ENCODE results near the gene TBCK.

The TBCK gene

GRCh38 chr4:106314960-106315359, 1.0 kb downstream of the TBCK start:
- FAIRE-seq (no peak), DNase-seq (ENCODE audit: insufficient read length, low spot score) (no peak)
- no peak for TF ChIP-seq CTCF (IDR thresholded peaks at IDR 0.05; ENCODE audit: insufficient read depth, missing control alignments)

GRCh38 chr4:106312997-106313522, 2.9 kb downstream of the TBCK start:
- no peak for TF ChIP-seq CTCF (IDR thresholded peaks at IDR 0.05; ENCODE audit: insufficient read depth, missing control alignments)
- FAIRE-seq: no peak
- no peak for DNase-seq (ENCODE audit: insufficient read length, low spot score)

- no peak for TF ChIP-seq CTCF (IDR thresholded peaks at IDR 0.05; ENCODE audit: insufficient read depth, missing control alignments)
- FAIRE-seq (no peak), DNase-seq (ENCODE audit: insufficient read length, low spot score) (no peak)
Measured at GRCh38 chr4:106312377-106312776, 3.6 kb downstream of the TBCK start.

GRCh38 chr4:106306561-106306960, 9.4 kb downstream of the TBCK start:
- no peak for DNase-seq (ENCODE audit: insufficient read length, low spot score)
- TF ChIP-seq CTCF (IDR thresholded peaks at IDR 0.05; ENCODE audit: insufficient read depth, missing control alignments): no peak
- no peak for FAIRE-seq

GRCh38 chr4:106305435-106306055, 10.5 kb downstream of the TBCK start:
- FAIRE-seq (no peak), DNase-seq (ENCODE audit: insufficient read length, low spot score) (no peak)

GRCh38 chr4:106304632-106305031, 11.4 kb downstream of the TBCK start:
- FAIRE-seq: no peak
- TF ChIP-seq CTCF (IDR thresholded peaks at IDR 0.05; ENCODE audit: insufficient read depth, missing control alignments): no peak

More at GRCh38 chr4:106305435-106306055, 10.5 kb downstream of the TBCK start:
- TF ChIP-seq CTCF (IDR thresholded peaks at IDR 0.05; ENCODE audit: insufficient read depth, missing control alignments): no peak

GRCh38 chr4:106303548-106304281, 12.3 kb downstream of the TBCK start:
- no peak for TF ChIP-seq CTCF (IDR thresholded peaks at IDR 0.05; ENCODE audit: insufficient read depth, missing control alignments)
- FAIRE-seq (no peak), DNase-seq (ENCODE audit: insufficient read length, low spot score) (no peak)

More at GRCh38 chr4:106304632-106305031, 11.4 kb downstream of the TBCK start:
- DNase-seq (ENCODE audit: insufficient read length, low spot score): no peak
